GM12878 (cell line): ENCODE measurements around the gene TENT4B. TPM values are rescaled to one million over a fixed set of nuclear protein-coding genes. Genes with fewer than 3 reads are reported as not detected.
A peak's percentile ranks its signal among the peaks of the same experiment; 100 is the strongest.

ENCODE experiments used
- ATAC-seq: fragments of 200-7000 bp; cut with Tn5 transposase; 3 replicates; pipeline ENCODE4 v1.9.1; 2020; ENCODE audit warnings: mild to moderate bottlenecking, moderate library complexity
- BruUV-seq: library from RNA; stranded (reverse); fragments of 400-500 nt; replicated peaks from 2 replicates; lab custom pipeline; 2021; lab: Mats Ljungman, UMichigan
- CTCF ChIA-PET: fragments of 300-600 bp; sonication (Branson Sonifier 250); formaldehyde crosslinking; extraction: SDS; loops from one replicate; lab custom pipeline; 2021; ENCODE audit warnings: inconsistent platforms; lab: Yijun Ruan, JAX
- POLR2A ChIA-PET: fragments of 350-600 bp; formaldehyde crosslinking; extraction: SDS; loops from one replicate; lab custom pipeline; 2021; ENCODE audit warnings: inconsistent platforms; lab: Charles Lee
- RAD21 ChIA-PET: fragments of 300-600 bp; sonication (Branson Sonifier 250); formaldehyde crosslinking; loops from one replicate; lab custom pipeline; 2023; ENCODE audit warnings: antibody characterized with exemption; ENCODE audit not compliant: unreplicated experiment; lab: Charles Lee
- SMC1A ChIA-PET: fragments of 300-600 bp; sonication (Branson Sonifier 250); formaldehyde crosslinking; loops from one replicate; lab custom pipeline; 2023; ENCODE audit not compliant: unreplicated experiment, uncharacterized antibody; lab: Charles Lee
- DNase-seq: peaks from one replicate; pipeline ENCODE4 v3.0.0-alpha.2; 2011; ENCODE audit warnings: low read depth, low spot score
- FAIRE-seq: peaks from 3 replicates; lab custom pipeline; 2011; peaks lifted over from hg19 to GRCh38; lab: Jason Lieb, UNC
- H2AFZ ChIP-seq: 2 replicates; pipeline ENCODE4 v1.6.0; 2011; ENCODE audit warnings: low read depth, low read length, control low read depth; ENCODE audit not compliant: control insufficient read depth
- H3K27ac ChIP-seq: 2 replicates; pipeline ENCODE4 v1.5.1; 2011; ENCODE audit warnings: control low read depth; ENCODE audit not compliant: control insufficient read depth, insufficient read depth
- H3K27me3 ChIP-seq, 2 experiments: replicated peaks in 1 of 2; 2 replicates each; pipeline versions ENCODE4 v1.6.0 to v1.6.1; 2011; ENCODE audit warnings: low read length in 1 of 2; ENCODE audit not compliant: control insufficient read depth in 2 of 2, insufficient read depth in 2 of 2
- H3K36me3 ChIP-seq, 2 experiments: 2 replicates each; pipeline ENCODE4 v1.5.1; 2011; ENCODE audit warnings: low read length in 1 of 2; ENCODE audit not compliant: control insufficient read depth in 2 of 2, insufficient read depth in 2 of 2
- H3K4me1 ChIP-seq: 2 replicates; pipeline ENCODE4 v1.6.1; 2011; ENCODE audit warnings: mild to moderate bottlenecking, low read length, moderate library complexity, mixed read lengths; ENCODE audit not compliant: control insufficient read depth, insufficient read depth
- H3K4me2 ChIP-seq: 2 replicates; pipeline ENCODE4 v1.6.0; 2011; ENCODE audit warnings: control low read depth; ENCODE audit not compliant: control insufficient read depth, insufficient read depth
- H3K4me3 ChIP-seq: fragments of 200-600 bp; sonication (generic); 2 replicates; pipeline ENCODE4 v1.5.1; 2016
- H3K79me2 ChIP-seq: 2 replicates; pipeline ENCODE4 v1.6.0; 2011; ENCODE audit warnings: low read length; ENCODE audit not compliant: control insufficient read depth, insufficient read depth
- H3K9ac ChIP-seq: 2 replicates; pipeline ENCODE4 v1.8.0; 2011; ENCODE audit warnings: low read length, control low read depth, mixed read lengths; ENCODE audit not compliant: control insufficient read depth, insufficient read depth
- H3K9me3 ChIP-seq: replicated peaks from 3 replicates; pipeline ENCODE4 v1.5.1; 2011; ENCODE audit warnings: mild to moderate bottlenecking, low read length; ENCODE audit not compliant: control insufficient read depth, insufficient read depth
- H4K20me1 ChIP-seq: 2 replicates; pipeline ENCODE4 v1.6.0; 2011; ENCODE audit not compliant: control insufficient read depth, insufficient read depth
- HDGF ChIP-seq: fragments of 450-650 bp; IDR thresholded peaks from 2 replicates; pipeline ENCODE4 v1.6.1; 2016; ENCODE audit warnings: antibody characterized with exemption
- KAT2A ChIP-seq: conservative IDR thresholded peaks from 2 replicates; pipeline ENCODE4 v1.6.1; 2011; ENCODE audit warnings: low read depth, low read length; ENCODE audit not compliant: control insufficient read depth
- WGBS: methylation state at CpG from one replicate; pipeline ENCODE4 v1.1.6; 2016; ENCODE audit warnings: low lambda C conversion rate; ENCODE audit not compliant: insufficient replicate concordance, insufficient coverage; ENCODE audit errors: missing lambda C conversion rate; 5-methylcytosine and 5-hydroxymethylcytosine counted together
- in situ Hi-C: fragments of 300-500 bp; cut with MboI; formaldehyde crosslinking; loops from 9 replicates; pipeline ENCODE4 v1.14.3; 2018; ENCODE audit warnings: mixed read lengths
- intact Hi-C: fragments of 100-400 bp; cut with micrococcal nuclease; formaldehyde crosslinking; loops from one replicate; pipeline ENCODE4 v1.14.2; 2022; ENCODE audit not compliant: unreplicated experiment
- polyA plus RNA-seq, 11 experiments: library from polyadenylated mRNA; depleted of rRNA in 4 of 11; unstranded in 6 of 11; stranded (reverse) in 5 of 11; fragments of >200 nt; fragmentation: Nextera tagmentation in 4 of 11; fragmentation: Illumina TruSeq in 1 of 11; extraction: Ambion mirVana in 4 of 11; extraction: Trizol in 1 of 11; gene quantifications; 1 replicate in 1 of 11; 2 replicates in 10 of 11; pipeline versions ENCODE4 v1.2.1 to v1.2.3, GENCODE V29; 2011 to 2016; ENCODE audit warnings: inconsistent platforms in 2 of 11, missing spikeins in 2 of 11, low read depth in 1 of 11
- total RNA-seq, 4 experiments: library from RNA; depleted of rRNA in 3 of 4; stranded (reverse); fragments of >200 nt in 3 of 4; fragmentation: Illumina TruSeq in 1 of 4; extraction: Trizol in 1 of 4; gene quantifications; 2 replicates each; pipeline versions ENCODE4 v1.2.1 to v1.2.3, GENCODE V29; 2013 to 2021
- TF ChIP-seq, protein P1 (sequence below): fragments of 450-650 bp; conservative IDR thresholded peaks from 2 replicates; pipeline ENCODE4 v1.6.1; 2017; ENCODE audit warnings: mild to moderate bottlenecking, moderate library complexity

Gene TENT4B
- total and polyA plus RNA-seq, 10 of the 15 experiments (the other 5 are each of a cell fraction or from before 2014, with no cell fraction given), result 4.4 to 16.7 (median 10.8) TPM

DNA sequence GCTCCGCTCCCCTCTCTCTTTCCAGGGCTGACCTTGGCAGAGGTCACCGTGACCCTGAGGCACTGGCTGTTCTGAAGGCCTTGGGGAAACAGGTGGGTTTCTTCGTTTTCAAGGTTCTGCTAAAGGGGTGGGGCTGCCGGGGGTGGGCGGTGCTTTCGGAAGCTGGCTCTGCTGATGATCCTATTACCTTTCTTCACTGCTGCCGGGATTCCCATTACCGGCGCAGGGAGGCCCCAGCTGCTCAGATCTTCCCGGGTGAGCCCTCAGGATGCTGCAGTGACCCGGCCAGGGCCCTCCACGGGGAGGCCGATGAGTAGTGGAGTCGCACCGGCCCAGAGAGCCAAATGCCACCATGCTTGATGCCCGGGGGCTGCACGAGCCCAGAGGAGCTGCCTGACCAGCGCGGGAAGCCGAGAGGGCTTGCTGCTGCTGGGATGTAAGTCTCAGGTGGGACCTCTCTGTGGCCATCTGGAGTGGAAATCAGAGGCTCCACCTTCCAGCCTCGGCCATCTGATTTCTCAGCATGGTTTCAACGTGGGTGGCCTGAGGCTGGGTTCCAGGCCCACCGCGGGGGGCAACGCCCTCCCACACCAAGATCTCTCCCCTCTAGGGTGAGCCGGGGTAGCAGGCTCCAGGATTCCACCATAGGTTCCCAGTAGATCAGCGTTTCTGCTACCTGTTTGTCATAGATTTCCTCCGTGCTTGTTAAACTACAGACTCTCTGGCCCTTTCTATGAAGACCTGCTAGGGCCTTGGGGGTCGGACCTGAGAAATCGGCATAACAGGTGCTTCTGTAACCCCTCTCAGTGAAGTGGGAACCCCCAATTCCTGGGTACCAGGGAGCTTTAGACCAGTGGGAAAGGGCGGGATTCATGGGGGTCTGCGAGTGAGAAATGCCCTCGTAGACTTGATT is 91.7 kb downstream of the TENT4B start:
- WGBS, result 78% methylated on average over 33 of the region's 33 CpGs
- H3K9ac ChIP-seq, result no peak overlapping the region
- H2AFZ ChIP-seq, result no peak overlapping the region
- H3K36me3 ChIP-seq, result no peaks in the 10 kb centered on the region
- ChIA-PET RAD21 (interaction anchor here (0.7 to 2.9 kb wide), 9 partner anchors 9 to 561 kb away, joined by 3 to 12 read pairs (median 3); partner anchors contain the start of gene CNEP1R1), POLR2A (no interaction called here), CTCF (interaction anchor here (1.0 to 11.2 kb wide), 6 partner anchors 10 to 219 kb away, joined by 3 to 102 read pairs (median 4); partner anchors contain the start of gene CNEP1R1), SMC1A (interaction anchor here (1.3 to 1.8 kb wide), 5 partner anchors 10 to 219 kb away, joined by 3 to 5 read pairs (median 4); partner anchors contain the start of gene CNEP1R1)
- intact Hi-C loops, result loop anchor here (10.0 kb wide), 2 partner anchors 110 to 560 kb away; no protein-coding TSS in a partner anchor
- no peak overlapping the region for H3K4me2 ChIP-seq
- H3K79me2 ChIP-seq, result no peaks in the 10 kb centered on the region
- BruUV-seq, result no TSS peak
- in situ Hi-C loops, result no loop called here
- no peaks in the 10 kb centered on the region for H3K27me3 ChIP-seq
- no peak overlapping the region for H3K27ac ChIP-seq
- DNase-seq (no peak), ATAC-seq (no peak), FAIRE-seq (no peak)
- H4K20me1 ChIP-seq, result no peaks in the 10 kb centered on the region
- H3K4me1 ChIP-seq, result no peaks in the 10 kb centered on the region
- H3K9me3 ChIP-seq, result no peaks in the 10 kb centered on the region
- H3K4me3 ChIP-seq, result peak overlapping the region; percentile 61; the same call in 1 of the 2 replicates
- TF ChIP-seq HDGF (no peak), KAT2A (no peak)
- TF ChIP-seq, protein P1, sequence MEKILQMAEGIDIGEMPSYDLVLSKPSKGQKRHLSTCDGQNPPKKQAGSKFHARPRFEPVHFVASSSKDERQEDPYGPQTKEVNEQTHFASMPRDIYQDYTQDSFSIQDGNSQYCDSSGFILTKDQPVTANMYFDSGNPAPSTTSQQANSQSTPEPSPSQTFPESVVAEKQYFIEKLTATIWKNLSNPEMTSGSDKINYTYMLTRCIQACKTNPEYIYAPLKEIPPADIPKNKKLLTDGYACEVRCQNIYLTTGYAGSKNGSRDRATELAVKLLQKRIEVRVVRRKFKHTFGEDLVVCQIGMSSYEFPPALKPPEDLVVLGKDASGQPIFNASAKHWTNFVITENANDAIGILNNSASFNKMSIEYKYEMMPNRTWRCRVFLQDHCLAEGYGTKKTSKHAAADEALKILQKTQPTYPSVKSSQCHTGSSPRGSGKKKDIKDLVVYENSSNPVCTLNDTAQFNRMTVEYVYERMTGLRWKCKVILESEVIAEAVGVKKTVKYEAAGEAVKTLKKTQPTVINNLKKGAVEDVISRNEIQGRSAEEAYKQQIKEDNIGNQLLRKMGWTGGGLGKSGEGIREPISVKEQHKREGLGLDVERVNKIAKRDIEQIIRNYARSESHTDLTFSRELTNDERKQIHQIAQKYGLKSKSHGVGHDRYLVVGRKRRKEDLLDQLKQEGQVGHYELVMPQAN, result no peak
